GM21381 (cell line): Measurements from ENCODE around the gene CTF1.
"Not testable (repeated sequence)": the region's sequence is repeated elsewhere in the genome, so short reads cannot be mapped to it uniquely, and the experiment has no call there.

Experiments used
- ATAC-seq: cut with Tn5 transposase; IDR thresholded peaks from one replicate; pipeline ENCODE4 v1.9.1; 2021; ENCODE audit warnings: mild to moderate bottlenecking, moderate library complexity; ENCODE audit not compliant: unreplicated experiment

CTF1 gene

GRCh38 chr16:30887927-30888326 lies 8.5 kb upstream of the CTF1 start:
- ATAC-seq = no peak

GRCh38 chr16:30888856-30889499 lies 7.4 kb upstream of the CTF1 start:
- ATAC-seq = no peak

GRCh38 chr16:30889721-30890120 lies 6.7 kb upstream of the CTF1 start:
- ATAC-seq = no peak

GRCh38 chr16:30891043-30891823 lies 5.2 kb upstream of the CTF1 start:
- not testable (repeated sequence) for ATAC-seq

- no peak for ATAC-seq
These were observed 3.6 kb upstream of the CTF1 start for GRCh38 chr16:30892670-30893416.

GRCh38 chr16:30893417-30893743 lies 3.0 kb upstream of the CTF1 start:
- peak; percentile 6 for ATAC-seq

GRCh38 chr16:30893744-30894539 lies 2.5 kb upstream of the CTF1 start, which contains the start of gene BCL7C:
Gene BCL7C (minus strand): TSS chr16:30894077. CDS start chr16:30893944, 133 bp downstream.
- ATAC-seq = peak; percentile 70

- no peak for ATAC-seq
These were observed 1.7 kb upstream of the CTF1 start for GRCh38 chr16:30894540-30895368.

- no peak for ATAC-seq
These were observed 670 bp upstream of the CTF1 start for GRCh38 chr16:30895627-30896260.

- peak; percentile 30 for ATAC-seq
These were observed 697 bp downstream of the CTF1 start for GRCh38 chr16:30896889-30897733.

GRCh38 chr16:30899794-30900193 lies 3.4 kb downstream of the CTF1 start:
- no peak for ATAC-seq

GRCh38 chr16:30900588-30900987 lies 4.2 kb downstream of the CTF1 start:
- ATAC-seq = no peak

GRCh38 chr16:30901201-30902028 lies 5.0 kb downstream of the CTF1 start:
- no peak for ATAC-seq

GRCh38 chr16:30902029-30902972 lies 5.9 kb downstream of the CTF1 start:
- ATAC-seq = peak; percentile 66

GRCh38 chr16:30903002-30903401 lies 6.6 kb downstream of the CTF1 start:
- ATAC-seq = no peak

GRCh38 chr16:30903596-30903995 lies 7.2 kb downstream of the CTF1 start:
- ATAC-seq = no peak
